NK-92 (cell line): ENCODE measurements around the gene SETD2.
"Not testable (repeated sequence)": the region's sequence is repeated elsewhere in the genome, so short reads cannot be mapped to it uniquely, and the experiment has no call there.

Experiments used
- DNase-seq: peaks from one replicate; lab custom pipeline; 2025; ENCODE audit not compliant: unreplicated experiment; lab: John Stamatoyannopoulos, UW

The SETD2 gene

GRCh38 chr3:47102081-47102600, 61.8 kb downstream of the SETD2 start:
- DNase-seq, result no peak

- DNase-seq, result no peak
Measured at GRCh38 chr3:47098910-47099309, 65.0 kb downstream of the SETD2 start.

- DNase-seq, result no peak
Measured at GRCh38 chr3:47097864-47098263, 66.0 kb downstream of the SETD2 start.

- DNase-seq, result no peak
Measured at GRCh38 chr3:47096959-47097358, 67.0 kb downstream of the SETD2 start.

- no peak for DNase-seq
Measured at GRCh38 chr3:47092090-47092489, 71.8 kb downstream of the SETD2 start.

- no peak for DNase-seq
Measured at GRCh38 chr3:47089630-47090029, 74.3 kb downstream of the SETD2 start.

GRCh38 chr3:47086071-47086470, 77.8 kb downstream of the SETD2 start:
- DNase-seq, result no peak

- no peak for DNase-seq
Measured at GRCh38 chr3:47083786-47084185, 80.1 kb downstream of the SETD2 start.

GRCh38 chr3:47082519-47082918, 81.4 kb downstream of the SETD2 start:
- no peak for DNase-seq

GRCh38 chr3:47079432-47079831, 84.5 kb downstream of the SETD2 start:
- no peak for DNase-seq

GRCh38 chr3:47073685-47074084, 90.2 kb downstream of the SETD2 start:
- DNase-seq, result no peak

- DNase-seq, result no peak
Measured at GRCh38 chr3:47070770-47071169, 93.1 kb downstream of the SETD2 start.

GRCh38 chr3:47066259-47066658, 97.7 kb downstream of the SETD2 start:
- not testable (repeated sequence) for DNase-seq

- no peak for DNase-seq
Measured at GRCh38 chr3:47065681-47066080, 98.2 kb downstream of the SETD2 start.

GRCh38 chr3:47065058-47065457, 98.9 kb downstream of the SETD2 start:
- no peak for DNase-seq

GRCh38 chr3:47057212-47057671, 106.7 kb downstream of the SETD2 start:
- DNase-seq, result no peak

GRCh38 chr3:47056705-47057104, 107.2 kb downstream of the SETD2 start:
- no peak for DNase-seq

GRCh38 chr3:47054412-47054811, 109.5 kb downstream of the SETD2 start:
- DNase-seq, result no peak

GRCh38 chr3:47047673-47048072, 116.2 kb downstream of the SETD2 start:
- no peak for DNase-seq

GRCh38 chr3:47047069-47047468, 116.8 kb downstream of the SETD2 start:
- no peak for DNase-seq

- DNase-seq, result no peak
Measured at GRCh38 chr3:47042231-47042791, 121.6 kb downstream of the SETD2 start.

GRCh38 chr3:47041114-47041513, 122.8 kb downstream of the SETD2 start:
- DNase-seq, result no peak

GRCh38 chr3:47037302-47037701, 126.6 kb downstream of the SETD2 start:
- DNase-seq, result not testable (repeated sequence)
